K562 (cell line): ENCODE results near the gene NR2F6. TPM values are rescaled to one million over a fixed set of nuclear protein-coding genes. Genes with fewer than 3 reads are reported as not detected.

Experiments
- ARID3B ChIP-seq: fragments of 250-450 bp; sonication (Bioruptor Pico); IDR thresholded peaks from 2 replicates; pipeline ENCODE4 v1.4.0; 2020; ENCODE audit warnings: borderline replicate concordance
- BCOR ChIP-seq: fragments of 450-650 bp; IDR thresholded peaks from 2 replicates; pipeline ENCODE4 v1.6.1; 2016
- CREB1 ChIP-seq, 2 experiments: sonication (generic) in 1 of 2; formaldehyde crosslinking in 1 of 2; IDR thresholded peaks; 2 replicates each; pipeline versions ENCODE4 v1.6.1 to v1.8.0; 2012 to 2022; ENCODE audit warnings: inconsistent platforms in 1 of 2, mild to moderate bottlenecking in 1 of 2, missing genetic modification reagents in 1 of 2, moderate library complexity in 1 of 2
- E2F4 ChIP-seq: sonication (generic); formaldehyde crosslinking; IDR thresholded peaks from 2 replicates; pipeline ENCODE4 v1.8.0; 2022; ENCODE audit warnings: mild to moderate bottlenecking, low read depth, missing genetic modification reagents
- EP300 ChIP-seq: IDR thresholded peaks from 2 replicates; pipeline ENCODE4 v1.6.1; 2012; ENCODE audit warnings: low read length, improper control_type of control experiment
- FUS ChIP-seq: fragments of 200-400 bp; formaldehyde crosslinking; optimal IDR thresholded peaks from 2 replicates; pipeline ENCODE3; 2017; ENCODE audit warnings: low read depth, low read length
- GATAD2A ChIP-seq: fragments of 450-650 bp; IDR thresholded peaks from 2 replicates; pipeline ENCODE4 v1.6.1; 2017
- GTF2E2 ChIP-seq: fragments of 200-800 bp; sonication (Bioruptor generic); IDR thresholded peaks from 2 replicates; pipeline ENCODE4 v1.6.1; 2016; ENCODE audit warnings: missing genetic modification characterization, missing compliant biosample characterization
- HDGF ChIP-seq: fragments of 450-650 bp; IDR thresholded peaks from 2 replicates; pipeline ENCODE4 v1.6.1; 2016
- IFI16 ChIP-seq: fragments of 250-450 bp; sonication (Bioruptor Pico); IDR thresholded peaks from 2 replicates; pipeline ENCODE4 v2.1.2; 2022; ENCODE audit warnings: mild to moderate bottlenecking, inconsistent platforms
- KDM1A ChIP-seq, 2 experiments: fragments of 450-650 bp; IDR thresholded peaks; 2 replicates each; pipeline ENCODE4 v1.6.1; 2016; ENCODE audit warnings: mild to moderate bottlenecking in 2 of 2
- KDM5B ChIP-seq: fragments of 200-600 bp; sonication (generic); IDR thresholded peaks from 2 replicates; pipeline ENCODE4 v1.6.1; 2012; ENCODE audit warnings: low read depth, mild to moderate bottlenecking, moderate library complexity, low read length, control low read depth, inconsistent platforms; ENCODE audit not compliant: insufficient replicate concordance
- MTA1 ChIP-seq: fragments of 450-650 bp; IDR thresholded peaks from 2 replicates; pipeline ENCODE4 v1.6.1; 2017; ENCODE audit warnings: borderline replicate concordance
- NBN ChIP-seq: fragments of 450-650 bp; IDR thresholded peaks from 2 replicates; pipeline ENCODE4 v1.6.1; 2016; ENCODE audit warnings: low read depth, mild to moderate bottlenecking
- POLR2B ChIP-seq: fragments of 450-650 bp; IDR thresholded peaks from 2 replicates; pipeline ENCODE4 v1.6.1; 2018; ENCODE audit warnings: low read depth; ENCODE audit not compliant: partially characterized antibody
- SAFB2 ChIP-seq: fragments of 200-400 bp; formaldehyde crosslinking; IDR thresholded peaks from 2 replicates; pipeline ENCODE4 v1.6.1; 2018; ENCODE audit warnings: borderline replicate concordance, low read length, low read depth, moderate library complexity; ENCODE audit not compliant: severe bottlenecking
- SMAD1 ChIP-seq: fragments of 150-350 bp; IDR thresholded peaks from 2 replicates; pipeline ENCODE4 v1.6.1; 2014; ENCODE audit warnings: low read length, low read depth; ENCODE audit not compliant: partially characterized antibody
- SMC3 ChIP-seq: conservative IDR thresholded peaks from 2 replicates; pipeline ENCODE4 v1.6.1; 2011; ENCODE audit warnings: low read depth, low read length, improper control_type of control experiment; ENCODE audit not compliant: insufficient read depth
- TARDBP ChIP-seq: fragments of 450-650 bp; IDR thresholded peaks from 2 replicates; pipeline ENCODE4 v1.6.1; 2016
- USF2 ChIP-seq: sonication (generic); formaldehyde crosslinking; IDR thresholded peaks from 2 replicates; pipeline ENCODE4 v1.5.0; 2020; ENCODE audit warnings: missing genetic modification reagents
- ZEB2 ChIP-seq: fragments of 450-650 bp; IDR thresholded peaks from 2 replicates; pipeline ENCODE4 v1.6.1; 2016
- ZNF384 ChIP-seq: IDR thresholded peaks from 2 replicates; pipeline ENCODE4 v1.6.1; 2012; ENCODE audit warnings: low read depth, low read length, improper control_type of control experiment
- ZNF57 ChIP-seq: fragments of 450-650 bp; formaldehyde crosslinking; IDR thresholded peaks from 2 replicates; pipeline ENCODE4 v1.4.0; 2020; ENCODE audit warnings: mild to moderate bottlenecking, moderate library complexity
- polyA plus RNA-seq, 8 experiments: library from polyadenylated mRNA; depleted of rRNA in 4 of 8; stranded (reverse) in 5 of 8; unstranded in 3 of 8; fragments of >200 nt; fragmentation: Nextera tagmentation in 2 of 8; fragmentation: Illumina TruSeq in 1 of 8; extraction: Ambion mirVana in 2 of 8; extraction: Trizol in 1 of 8; gene quantifications; 2 replicates each; pipeline versions ENCODE4 v1.2.1 to v1.2.3, GENCODE V29; 2011 to 2014; ENCODE audit warnings: inconsistent platforms in 1 of 8, missing spikeins in 1 of 8
- total RNA-seq, 7 experiments: library from RNA; depleted of rRNA in 6 of 7; stranded (reverse); fragments of >200 nt in 6 of 7; fragmentation: Illumina TruSeq in 2 of 7; extraction: Trizol in 2 of 7; gene quantifications; 2 replicates each; pipeline versions ENCODE4 v1.2.1 to v1.2.3, GENCODE V29; 2011 to 2021; ENCODE audit warnings: low replicate concordance in 1 of 7
- TF ChIP-seq, protein P1 (sequence below): fragments of 450-650 bp; IDR thresholded peaks from 2 replicates; pipeline ENCODE4 v1.6.1; 2014; ENCODE audit warnings: low read depth, mild to moderate bottlenecking, moderate library complexity, borderline replicate concordance

NR2F6 gene
- total and polyA plus RNA-seq, 9 of the 15 experiments (the other 6 are each of a cell fraction or from before 2014, with no cell fraction given): 0.76 to 97.5 (median 18.8) TPM

- TF ChIP-seq CREB1 (IDR thresholded peaks at IDR 0.05): no peak
- peak; percentile 50; the same call in 1 of the 2 replicates for TF ChIP-seq CREB1 (CRISPR knock-in tag; IDR thresholded peaks at IDR 0.05)
- no peak for TF ChIP-seq ZNF57
- peak; percentile 60; the same call in 1 of the 2 replicates for TF ChIP-seq TARDBP
- TF ChIP-seq SAFB2: no peak
- TF ChIP-seq NBN: peak; percentile 80
- TF ChIP-seq GTF2E2 (tag): no peak
- TF ChIP-seq GATAD2A: 0 out of 2 replicates have a peak, but pooled peaks have one; percentile 72
- TF ChIP-seq KDM5B: peak; percentile 56
- TF ChIP-seq, protein P1, sequence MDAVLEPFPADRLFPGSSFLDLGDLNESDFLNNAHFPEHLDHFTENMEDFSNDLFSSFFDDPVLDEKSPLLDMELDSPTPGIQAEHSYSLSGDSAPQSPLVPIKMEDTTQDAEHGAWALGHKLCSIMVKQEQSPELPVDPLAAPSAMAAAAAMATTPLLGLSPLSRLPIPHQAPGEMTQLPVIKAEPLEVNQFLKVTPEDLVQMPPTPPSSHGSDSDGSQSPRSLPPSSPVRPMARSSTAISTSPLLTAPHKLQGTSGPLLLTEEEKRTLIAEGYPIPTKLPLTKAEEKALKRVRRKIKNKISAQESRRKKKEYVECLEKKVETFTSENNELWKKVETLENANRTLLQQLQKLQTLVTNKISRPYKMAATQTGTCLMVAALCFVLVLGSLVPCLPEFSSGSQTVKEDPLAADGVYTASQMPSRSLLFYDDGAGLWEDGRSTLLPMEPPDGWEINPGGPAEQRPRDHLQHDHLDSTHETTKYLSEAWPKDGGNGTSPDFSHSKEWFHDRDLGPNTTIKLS: peak; percentile 31; the same call in 1 of the 2 replicates
- no peak for TF ChIP-seq ARID3B (CRISPR knock-in tag)
- TF ChIP-seq E2F4 (CRISPR knock-in tag): no peak
- peak; percentile 53 for TF ChIP-seq POLR2B
- peak; percentile 83 for TF ChIP-seq BCOR
- TF ChIP-seq USF2: no peak
- TF ChIP-seq ZEB2: no peak
- no peak for TF ChIP-seq SMAD1
- TF ChIP-seq ZNF384: peak; percentile 63
- TF ChIP-seq IFI16 (CRISPR knock-in tag): no peak
- peak; percentile 69 for TF ChIP-seq SMC3
- TF ChIP-seq KDM1A (IDR thresholded peaks at IDR 0.05): peak in 1 of 2 experiments; percentile 33; a peak in 1 of 4 replicates
- no peak for TF ChIP-seq FUS
- peak; percentile 71; the same call in 1 of the 2 replicates for TF ChIP-seq HDGF
- TF ChIP-seq EP300: peak; percentile 24; the same call in 1 of the 2 replicates
- TF ChIP-seq MTA1: 0 out of 2 replicates have a peak, but pooled peaks have one; percentile 14
Measured at GRCh38 chr19:17292301-17293074, 46.8 kb upstream of the NR2F6 start (continued).
